Measurements from ENCODE around the gene ARHGEF39. TPM values are rescaled to one million over a fixed set of nuclear protein-coding genes. Genes with fewer than 3 reads are reported as not detected.

Gene ARHGEF39
- polyA plus RNA-seq, 1 donor (not counting 4 experiments of a cell fraction or from before 2014, with no cell fraction given): 2.4 TPM

DNA sequence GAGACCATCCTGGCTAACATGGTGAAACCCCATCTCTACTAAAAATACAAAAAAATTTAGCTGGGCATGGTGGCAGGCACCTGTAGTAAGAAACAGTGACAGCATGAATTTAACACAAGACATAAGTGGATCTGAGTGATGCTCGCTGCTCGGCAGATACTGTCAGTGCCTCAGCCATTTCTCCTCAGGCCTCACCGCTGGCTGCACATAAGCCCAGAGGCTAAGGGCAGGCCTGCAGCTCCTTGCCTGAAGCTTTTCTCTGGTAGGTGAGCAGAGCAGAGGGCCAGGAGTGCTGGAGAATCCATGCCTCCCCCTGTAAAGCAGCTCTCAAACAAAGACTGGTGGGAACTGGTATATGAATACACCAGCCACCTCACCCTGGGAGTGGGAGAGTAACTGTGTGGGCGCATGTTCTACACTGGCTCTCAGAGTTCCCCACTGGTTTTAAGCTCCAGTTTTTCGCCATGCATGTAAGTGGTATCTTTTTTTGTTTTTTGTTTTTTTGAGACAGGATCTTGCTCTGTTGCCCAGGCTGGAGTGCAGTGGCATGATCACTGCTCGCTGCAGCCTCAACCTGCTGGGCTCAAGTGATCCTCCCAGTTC is 36.5 kb downstream of the ARHGEF39 start:
- dilution Hi-C loops (cut with MboI; ENCODE audit: extremely low pct_ligation_motif_present, low sequenced_read_pairs): no loop called here

DNA sequence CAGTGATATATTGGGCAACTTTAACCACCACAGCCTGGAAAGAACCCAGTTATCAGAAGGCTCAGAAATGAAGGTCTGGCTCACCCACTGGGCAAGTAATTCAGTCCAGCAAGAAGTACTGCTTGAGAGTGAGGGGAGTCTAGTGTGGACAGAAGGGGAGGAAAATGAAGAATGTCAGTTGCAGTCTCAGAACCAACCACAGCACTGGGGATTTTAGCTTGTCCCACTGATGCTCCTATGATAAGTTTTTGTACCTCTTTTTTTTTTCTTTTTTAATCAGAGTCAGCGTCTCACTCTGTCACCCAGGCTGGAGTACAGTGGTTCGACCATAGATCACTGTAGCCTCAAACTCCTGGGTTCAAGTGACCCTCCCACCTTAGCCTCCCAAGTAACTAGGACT is 37.4 kb downstream of the ARHGEF39 start:
- Histone ChIP-seq H3K4me2 (ENCODE audit: control insufficient read depth, extremely low read depth, insufficient read depth, low read depth, low read length) (no peak overlapping the region), H3K27ac (ENCODE audit: control insufficient read depth, insufficient read depth, low read length) (no peak overlapping the region), H3K36me3 (ENCODE audit: control insufficient read depth in 2 of 2, extremely low read depth in 1 of 2, insufficient read depth in 2 of 2, low read length in 2 of 2) (no peaks in the 10 kb centered on the region), H3K27me3 (ENCODE audit: control insufficient read depth, extremely low read depth, insufficient read depth, low read length) (no peaks in the 10 kb centered on the region), H3K79me2 (ENCODE audit: control insufficient read depth, insufficient read depth, low read length) (no peaks in the 10 kb centered on the region), H3K4me1 (ENCODE audit: control insufficient read depth, extremely low read depth, insufficient read depth, low read length) (no peaks in the 10 kb centered on the region), H3K9me3 (ENCODE audit: control insufficient read depth, low read depth, low read length) (no peaks in the 10 kb centered on the region), H2AFZ (ENCODE audit: control insufficient read depth, low read length) (no peak overlapping the region), H3K9me1 (ENCODE audit: control insufficient read depth, extremely low read depth, insufficient read depth, low read length) (no peaks in the 10 kb centered on the region), H4K20me1 (ENCODE audit: control insufficient read depth, extremely low read depth, insufficient read depth, low read length) (no peaks in the 10 kb centered on the region), H3K9ac (ENCODE audit: control insufficient read depth, extremely low read depth, insufficient read depth, low read length) (no peak overlapping the region), H3K4me3 (ENCODE audit: control insufficient read depth in 2 of 3, extremely low read depth in 1 of 3, insufficient read depth in 2 of 3, low read depth in 1 of 3, low read length in 3 of 3) (no peak overlapping the region)
- TF ChIP-seq, protein P1, sequence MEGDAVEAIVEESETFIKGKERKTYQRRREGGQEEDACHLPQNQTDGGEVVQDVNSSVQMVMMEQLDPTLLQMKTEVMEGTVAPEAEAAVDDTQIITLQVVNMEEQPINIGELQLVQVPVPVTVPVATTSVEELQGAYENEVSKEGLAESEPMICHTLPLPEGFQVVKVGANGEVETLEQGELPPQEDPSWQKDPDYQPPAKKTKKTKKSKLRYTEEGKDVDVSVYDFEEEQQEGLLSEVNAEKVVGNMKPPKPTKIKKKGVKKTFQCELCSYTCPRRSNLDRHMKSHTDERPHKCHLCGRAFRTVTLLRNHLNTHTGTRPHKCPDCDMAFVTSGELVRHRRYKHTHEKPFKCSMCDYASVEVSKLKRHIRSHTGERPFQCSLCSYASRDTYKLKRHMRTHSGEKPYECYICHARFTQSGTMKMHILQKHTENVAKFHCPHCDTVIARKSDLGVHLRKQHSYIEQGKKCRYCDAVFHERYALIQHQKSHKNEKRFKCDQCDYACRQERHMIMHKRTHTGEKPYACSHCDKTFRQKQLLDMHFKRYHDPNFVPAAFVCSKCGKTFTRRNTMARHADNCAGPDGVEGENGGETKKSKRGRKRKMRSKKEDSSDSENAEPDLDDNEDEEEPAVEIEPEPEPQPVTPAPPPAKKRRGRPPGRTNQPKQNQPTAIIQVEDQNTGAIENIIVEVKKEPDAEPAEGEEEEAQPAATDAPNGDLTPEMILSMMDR (optimal IDR thresholded peaks at IDR 0.05 in 1 of 3, IDR thresholded peaks at IDR 0.05 in 1 of 3, conservative IDR thresholded peaks at IDR 0.05 in 1 of 3; ENCODE audit: extremely low read depth in 1 of 3, insufficient read depth in 2 of 3, low read length in 3 of 3): no peak
- no peak for TF ChIP-seq EZH2 (IDR thresholded peaks at IDR 0.05; ENCODE audit: low read length)
- FAIRE-seq (no peak), DNase-seq (ENCODE audit: low read depth, low spot score) (no peak)
- dilution Hi-C loops (cut with MboI; ENCODE audit: extremely low pct_ligation_motif_present, low sequenced_read_pairs): no loop called here

More for the DNA sequence above, 36.5 kb downstream of the ARHGEF39 start:
- Histone ChIP-seq H4K20me1 (ENCODE audit: control insufficient read depth, extremely low read depth, insufficient read depth, low read length) (no peaks in the 10 kb centered on the region), H3K36me3 (ENCODE audit: control insufficient read depth in 2 of 2, extremely low read depth in 1 of 2, insufficient read depth in 2 of 2, low read length in 2 of 2) (no peaks in the 10 kb centered on the region), H2AFZ (ENCODE audit: control insufficient read depth, low read length) (no peak overlapping the region), H3K27ac (ENCODE audit: control insufficient read depth, insufficient read depth, low read length) (no peak overlapping the region), H3K9me3 (ENCODE audit: control insufficient read depth, low read depth, low read length) (no peaks in the 10 kb centered on the region), H3K4me3 (ENCODE audit: control insufficient read depth in 2 of 3, extremely low read depth in 1 of 3, insufficient read depth in 2 of 3, low read depth in 1 of 3, low read length in 3 of 3) (no peak overlapping the region), H3K9ac (ENCODE audit: control insufficient read depth, extremely low read depth, insufficient read depth, low read length) (no peak overlapping the region), H3K79me2 (ENCODE audit: control insufficient read depth, insufficient read depth, low read length) (no peaks in the 10 kb centered on the region), H3K9me1 (ENCODE audit: control insufficient read depth, extremely low read depth, insufficient read depth, low read length) (no peaks in the 10 kb centered on the region), H3K4me1 (ENCODE audit: control insufficient read depth, extremely low read depth, insufficient read depth, low read length) (no peaks in the 10 kb centered on the region), H3K4me2 (ENCODE audit: control insufficient read depth, extremely low read depth, insufficient read depth, low read depth, low read length) (no peak overlapping the region), H3K27me3 (ENCODE audit: control insufficient read depth, extremely low read depth, insufficient read depth, low read length) (no peaks in the 10 kb centered on the region)
- FAIRE-seq (no peak), DNase-seq (ENCODE audit: low read depth, low spot score) (no peak)
- TF ChIP-seq EZH2 (IDR thresholded peaks at IDR 0.05; ENCODE audit: low read length): no peak
- TF ChIP-seq, protein P1 (optimal IDR thresholded peaks at IDR 0.05 in 1 of 3, IDR thresholded peaks at IDR 0.05 in 1 of 3, conservative IDR thresholded peaks at IDR 0.05 in 1 of 3; ENCODE audit: extremely low read depth in 1 of 3, insufficient read depth in 2 of 3, low read length in 3 of 3): no peak
